Common myeloid progenitor, CD34-positive (primary cell): ENCODE data around the gene MITF. TPM values are rescaled to one million over a fixed set of nuclear protein-coding genes. Genes with fewer than 3 reads are reported as not detected.
A peak's percentile ranks its signal among the peaks of the same experiment; 100 is the strongest.

Experiments used
- CTCF ChIA-PET: fragments of 350-600 bp; sonication (Branson Sonifier 250); formaldehyde crosslinking; loops from one replicate; lab custom pipeline; 2021; ENCODE audit warnings: antibody characterized with exemption; lab: Charles Lee
- POLR2A ChIA-PET: fragments of 350-600 bp; sonication (Branson Sonifier 250); formaldehyde crosslinking; loops from one replicate; lab custom pipeline; 2021; ENCODE audit warnings: antibody characterized with exemption; lab: Charles Lee
- DNase-seq, 3 donors: peaks; one replicate each; pipeline versions ENCODE4 v3.0.0 to v3.0.0-alpha.2; 2013
- H3K27ac ChIP-seq, 2 experiments: 1 replicate in 1 of 2; 2 replicates in 1 of 2; pipeline ENCODE4 v1.7.0; 2013; ENCODE audit warnings: inconsistent platforms in 2 of 2, low read length in 2 of 2, mild to moderate bottlenecking in 2 of 2, low read depth in 1 of 2, moderate library complexity in 1 of 2; ENCODE audit not compliant: severe bottlenecking in 2 of 2, insufficient read depth in 1 of 2, poor library complexity in 1 of 2
- H3K27me3 ChIP-seq, 5 experiments: replicated peaks in 2 of 5; 1 replicate in 3 of 5; 2 replicates in 2 of 5; pipeline versions ENCODE4 v1.6.1 to v1.7.0; 2013; ENCODE audit warnings: low read length in 4 of 5, mild to moderate bottlenecking in 2 of 5, moderate library complexity in 2 of 5, inconsistent platforms in 1 of 5; ENCODE audit not compliant: insufficient read depth in 5 of 5, control insufficient read depth in 4 of 5
- H3K36me3 ChIP-seq, 4 experiments: 1 replicate in 2 of 4; 2 replicates in 2 of 4; pipeline versions ENCODE4 v1.6.1 to v1.7.0; 2013; ENCODE audit warnings: low read length in 3 of 4, control low read depth in 1 of 4, mild to moderate bottlenecking in 1 of 4; ENCODE audit not compliant: control insufficient read depth in 4 of 4, insufficient read depth in 4 of 4
- H3K4me1 ChIP-seq, 4 experiments: 1 replicate in 3 of 4; 2 replicates in 1 of 4; pipeline versions ENCODE4 v1.6.1 to v1.7.1; 2013; ENCODE audit warnings: low read length in 3 of 4, mild to moderate bottlenecking in 3 of 4, control low read depth in 1 of 4, inconsistent platforms in 1 of 4, moderate library complexity in 1 of 4; ENCODE audit not compliant: control insufficient read depth in 4 of 4, insufficient read depth in 4 of 4; ENCODE audit errors: control extremely low read depth in 1 of 4
- H3K4me3 ChIP-seq, 7 experiments: 1 replicate in 4 of 7; 2 replicates in 3 of 7; pipeline versions ENCODE4 v1.5.1 to v1.7.0; 2013; ENCODE audit warnings: mild to moderate bottlenecking in 7 of 7, low read length in 6 of 7, moderate library complexity in 6 of 7, inconsistent platforms in 2 of 7, low read depth in 2 of 7, control low read depth in 1 of 7; ENCODE audit not compliant: insufficient read depth in 4 of 7, control insufficient read depth in 1 of 7; ENCODE audit errors: extremely low read depth in 1 of 7
- H3K9me3 ChIP-seq, 5 experiments: 1 replicate in 4 of 5; 2 replicates in 1 of 5; pipeline versions ENCODE4 v1.6.1 to v1.7.1; 2013; ENCODE audit warnings: low read length in 4 of 5, mild to moderate bottlenecking in 2 of 5, inconsistent platforms in 1 of 5, low read depth in 1 of 5, moderate library complexity in 1 of 5; ENCODE audit not compliant: control insufficient read depth in 4 of 5, insufficient read depth in 2 of 5; ENCODE audit errors: control extremely low read depth in 1 of 5
- WGBS: methylation state at CpG from one replicate; pipeline ENCODE4 v1.1.5; 2013; ENCODE audit not compliant: insufficient coverage; 5-methylcytosine and 5-hydroxymethylcytosine counted together
- polyA plus RNA-seq: library from polyadenylated mRNA; unstranded; fragments of 120-200 nt; gene quantifications from one replicate; pipeline ENCODE4 v1.2.1, GENCODE V29; 2013

MITF gene, protein sequence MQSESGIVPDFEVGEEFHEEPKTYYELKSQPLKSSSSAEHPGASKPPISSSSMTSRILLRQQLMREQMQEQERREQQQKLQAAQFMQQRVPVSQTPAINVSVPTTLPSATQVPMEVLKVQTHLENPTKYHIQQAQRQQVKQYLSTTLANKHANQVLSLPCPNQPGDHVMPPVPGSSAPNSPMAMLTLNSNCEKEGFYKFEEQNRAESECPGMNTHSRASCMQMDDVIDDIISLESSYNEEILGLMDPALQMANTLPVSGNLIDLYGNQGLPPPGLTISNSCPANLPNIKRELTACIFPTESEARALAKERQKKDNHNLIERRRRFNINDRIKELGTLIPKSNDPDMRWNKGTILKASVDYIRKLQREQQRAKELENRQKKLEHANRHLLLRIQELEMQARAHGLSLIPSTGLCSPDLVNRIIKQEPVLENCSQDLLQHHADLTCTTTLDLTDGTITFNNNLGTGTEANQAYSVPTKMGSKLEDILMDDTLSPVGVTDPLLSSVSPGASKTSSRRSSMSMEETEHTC
- polyA plus RNA-seq: 2.3 TPM

DNA sequence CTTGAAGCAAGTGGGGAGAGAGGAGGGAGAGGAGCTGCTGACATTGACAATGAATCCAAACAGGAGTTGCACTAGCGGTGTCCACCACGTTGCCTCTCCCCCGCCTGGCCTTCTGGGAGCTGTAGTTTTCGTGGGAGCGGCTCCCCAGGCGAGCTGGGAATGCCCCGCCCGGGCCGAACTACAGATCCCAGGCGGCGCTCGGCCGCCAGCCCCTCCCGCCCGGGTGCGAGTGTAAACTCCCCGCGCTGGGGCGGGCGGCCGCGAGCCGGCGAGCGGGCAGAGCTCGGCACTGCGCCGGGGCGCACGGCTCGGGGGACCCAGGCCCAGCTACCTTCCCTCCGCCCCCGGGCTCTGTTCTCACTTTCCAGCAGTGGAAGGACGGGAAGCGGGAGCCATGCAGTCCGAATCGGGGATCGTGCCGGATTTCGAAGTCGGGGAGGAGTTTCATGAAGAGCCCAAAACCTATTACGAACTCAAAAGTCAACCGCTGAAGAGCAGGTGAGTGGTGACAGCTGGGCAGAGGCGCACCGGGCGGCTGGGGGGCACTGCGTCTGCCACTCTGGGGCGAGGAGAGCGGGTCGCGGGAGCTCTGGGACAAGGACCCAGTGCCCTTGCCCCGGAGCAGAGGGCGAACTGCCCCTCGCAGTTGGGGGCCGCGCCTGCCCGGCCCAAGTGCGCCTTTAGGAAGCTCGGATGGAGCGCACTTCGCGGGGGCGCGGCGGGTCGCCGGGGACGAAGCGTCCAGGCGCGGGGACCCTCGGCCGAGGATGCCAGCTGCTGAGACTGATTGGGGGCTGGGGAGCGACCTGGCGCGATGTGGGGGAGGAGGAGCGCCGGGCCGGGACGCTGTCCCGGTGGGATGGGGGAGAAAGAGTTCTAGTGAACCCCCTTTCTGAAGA, at the start of gene MITF:
Gene MITF (plus strand): TSS at position 261 of the 899 bp plus-strand sequence. CDS start 134 bp downstream, at position 395.
- POLR2A ChIA-PET: interaction anchor here (0.6 kb wide), 1 partner anchor 141 kb away, joined by 3 read pairs; no protein-coding TSS in a partner anchor
- CTCF ChIA-PET: interaction anchor here (1.2 to 1.4 kb wide), 3 partner anchors 9 to 47 kb away, joined by 3 to 5 read pairs (median 4); no protein-coding TSS in a partner anchor
- DNase-seq: peak; percentile 80 to 87 (median 85)
- Histone ChIP-seq H3K9me3 (peaks cover 0 to 3% (median 0%) of the 10 kb centered on the region in 5 experiments), H3K4me1 (peaks cover 9 to 22% (median 18%) of the 10 kb centered on the region in 4 experiments), H3K27me3 (peaks cover 0 to 23% (median 15%) of the 10 kb centered on the region in 5 experiments), H3K4me3 (peak within 1 kb of the TSS; percentile 44 to 91 (median 81)), H3K27ac (peak within 1 kb of the TSS in 1 of 2 experiments; percentile 52), H3K36me3 (no peaks in the 10 kb centered on the region)
- under 1% methylated on average over 81 of the region's 81 CpGs for WGBS

DNA sequence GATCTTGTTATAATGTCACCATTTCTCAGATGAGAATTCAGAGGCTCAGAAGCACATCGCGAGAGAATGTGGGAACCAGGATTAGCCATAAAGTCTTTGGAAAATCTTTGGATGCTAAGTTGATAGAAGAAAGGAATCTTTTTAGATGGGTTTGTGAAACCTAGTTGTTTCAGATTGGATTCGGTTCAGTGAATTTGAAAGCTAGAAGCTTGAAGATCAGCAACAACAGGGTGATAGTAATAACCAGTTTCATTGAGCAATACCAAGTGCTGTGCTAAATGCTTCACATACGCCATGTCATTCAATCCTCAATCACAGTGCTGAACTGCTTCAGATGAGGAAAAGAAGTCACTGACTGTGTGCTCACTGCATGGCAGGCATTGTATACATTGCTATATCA, 47.4 kb upstream of the MITF start:
- DNase-seq: no peak

GRCh38 chr3:69692761-69693160, 46.5 kb upstream of the MITF start:
- Histone ChIP-seq H3K27me3 (peaks cover 0 to 2% (median 0%) of the 10 kb centered on the region in 5 experiments), H3K4me1 (no peaks in the 10 kb centered on the region), H3K4me3 (no peak overlapping the region), H3K27ac (no peak overlapping the region), H3K36me3 (no peaks in the 10 kb centered on the region), H3K9me3 (no peaks in the 10 kb centered on the region)
- ChIA-PET POLR2A (no interaction called here), CTCF (interaction anchor here (1.0 to 4.2 kb wide), 5 partner anchors 15 to 254 kb away, joined by 3 to 20 read pairs (median 6); partner anchors contain the start of gene MITF)
- DNase-seq: no peak
- 100% methylated on average over 1 of the region's 2 CpGs for WGBS

More for the DNA sequence above, 47.4 kb upstream of the MITF start:
- peaks cover 0 to 2% (median 0%) of the 10 kb centered on the region in 5 experiments for H3K27me3 ChIP-seq
- H3K9me3 ChIP-seq: no peaks in the 10 kb centered on the region
- 96% methylated on average over 3 of the region's 4 CpGs for WGBS
- H3K4me1 ChIP-seq: no peaks in the 10 kb centered on the region
- CTCF ChIA-PET: interaction anchor here (1.3 to 4.2 kb wide), 4 partner anchors 47 to 255 kb away, joined by 4 to 20 read pairs (median 6); partner anchors contain the start of gene MITF
- H3K4me3 ChIP-seq: no peak overlapping the region
- POLR2A ChIA-PET: no interaction called here
- no peaks in the 10 kb centered on the region for H3K36me3 ChIP-seq
- no peak overlapping the region for H3K27ac ChIP-seq

DNA sequence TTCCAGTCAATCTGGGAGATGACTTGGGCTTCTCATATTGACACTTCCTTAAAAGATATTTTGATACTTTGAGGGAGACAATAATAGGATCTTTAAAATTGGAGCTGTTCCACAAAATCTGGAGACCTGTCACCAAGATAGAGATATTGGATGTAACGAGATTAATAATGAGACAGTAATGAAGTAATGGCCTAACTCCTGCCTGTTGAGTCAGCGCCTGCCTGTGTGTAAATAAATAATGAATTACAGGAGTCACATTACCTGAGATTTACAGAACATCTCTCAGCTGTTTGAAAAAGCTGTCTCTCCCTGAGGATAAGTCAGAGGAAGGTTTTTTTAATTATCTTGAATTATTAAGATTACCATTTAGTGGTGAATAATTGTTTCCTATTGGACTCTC, 43.8 kb upstream of the MITF start:
- ChIA-PET CTCF (interaction anchor here (0.9 to 4.2 kb wide), 3 partner anchors 15 to 97 kb away, joined by 3 to 20 read pairs (median 4); no protein-coding TSS in a partner anchor), POLR2A (no interaction called here)
- H3K36me3 ChIP-seq: no peaks in the 10 kb centered on the region
- no peaks in the 10 kb centered on the region for H3K4me1 ChIP-seq
- H3K27me3 ChIP-seq: no peaks in the 10 kb centered on the region
- H3K4me3 ChIP-seq: no peak overlapping the region
- H3K9me3 ChIP-seq: peaks cover 0 to under 1% (median 0%) of the 10 kb centered on the region in 5 experiments
- 100% methylated on average over 1 of the region's 2 CpGs for WGBS
- no peak for DNase-seq
- no peak overlapping the region for H3K27ac ChIP-seq

GRCh38 chr3:69695933-69696332, 43.3 kb upstream of the MITF start:
- no peak overlapping the region for H3K4me3 ChIP-seq
- H3K27me3 ChIP-seq: no peaks in the 10 kb centered on the region
- no peaks in the 10 kb centered on the region for H3K4me1 ChIP-seq
- H3K27ac ChIP-seq: no peak overlapping the region
- CTCF ChIA-PET: interaction anchor here (1.5 to 4.2 kb wide), 2 partner anchors 17 to 96 kb away, joined by 4 to 20 read pairs; no protein-coding TSS in a partner anchor
- DNase-seq: no peak
- no peaks in the 10 kb centered on the region for H3K36me3 ChIP-seq
- WGBS: 94% methylated on average over 2 of the region's 4 CpGs
- POLR2A ChIA-PET: interaction anchor here (0.9 kb wide), 1 partner anchor 10 kb away, joined by 3 read pairs; no protein-coding TSS in a partner anchor
- peaks cover 0 to 5% (median 0%) of the 10 kb centered on the region in 5 experiments for H3K9me3 ChIP-seq

GRCh38 chr3:69696367-69696766, 42.9 kb upstream of the MITF start:
- H3K27me3 ChIP-seq: no peaks in the 10 kb centered on the region
- no peaks in the 10 kb centered on the region for H3K36me3 ChIP-seq
- ChIA-PET POLR2A (interaction anchor here (0.9 kb wide), 1 partner anchor 10 kb away, joined by 3 read pairs; no protein-coding TSS in a partner anchor), CTCF (interaction anchor here (1.3 kb wide), 1 partner anchor 24 kb away, joined by 4 read pairs; no protein-coding TSS in a partner anchor)
- H3K4me1 ChIP-seq: no peaks in the 10 kb centered on the region
- H3K27ac ChIP-seq: no peak overlapping the region
- WGBS: 83% methylated on average over 1 of the region's 1 CpG
- no peak overlapping the region for H3K4me3 ChIP-seq
- peaks cover 0 to 6% (median under 1%) of the 10 kb centered on the region in 5 experiments for H3K9me3 ChIP-seq
- DNase-seq: no peak
